HG03064 (cell line): ENCODE results near the gene EBLN1.

Source experiments
- ATAC-seq: cut with Tn5 transposase; IDR thresholded peaks from one replicate; pipeline ENCODE4 v1.9.1; 2021; ENCODE audit warnings: low read depth; ENCODE audit not compliant: unreplicated experiment

Gene EBLN1

DNA sequence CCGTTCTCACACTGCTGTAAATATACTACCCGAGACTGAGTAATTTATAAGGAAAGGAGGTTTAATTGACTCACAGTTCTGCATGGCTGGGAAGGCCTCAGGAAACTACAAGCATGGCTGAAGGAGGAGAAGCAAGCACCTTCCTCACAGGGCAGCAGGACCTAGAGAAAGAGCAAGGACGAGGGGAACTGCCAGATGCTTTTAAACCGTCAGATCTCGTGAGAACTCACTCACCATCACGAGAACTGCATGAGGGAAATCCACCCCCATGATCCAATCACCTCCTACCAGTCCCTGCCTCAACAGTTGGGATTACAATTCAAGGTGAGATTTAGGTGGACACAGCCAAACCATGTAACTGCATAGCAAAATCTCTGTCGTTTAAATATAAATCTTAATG lies at the start of gene EBLN1:
Gene EBLN1 (minus strand): TSS at position 174 of the 400 bp plus-strand sequence. CDS start 8,032 bp downstream, outside the sequence.
- no peak for ATAC-seq

DNA sequence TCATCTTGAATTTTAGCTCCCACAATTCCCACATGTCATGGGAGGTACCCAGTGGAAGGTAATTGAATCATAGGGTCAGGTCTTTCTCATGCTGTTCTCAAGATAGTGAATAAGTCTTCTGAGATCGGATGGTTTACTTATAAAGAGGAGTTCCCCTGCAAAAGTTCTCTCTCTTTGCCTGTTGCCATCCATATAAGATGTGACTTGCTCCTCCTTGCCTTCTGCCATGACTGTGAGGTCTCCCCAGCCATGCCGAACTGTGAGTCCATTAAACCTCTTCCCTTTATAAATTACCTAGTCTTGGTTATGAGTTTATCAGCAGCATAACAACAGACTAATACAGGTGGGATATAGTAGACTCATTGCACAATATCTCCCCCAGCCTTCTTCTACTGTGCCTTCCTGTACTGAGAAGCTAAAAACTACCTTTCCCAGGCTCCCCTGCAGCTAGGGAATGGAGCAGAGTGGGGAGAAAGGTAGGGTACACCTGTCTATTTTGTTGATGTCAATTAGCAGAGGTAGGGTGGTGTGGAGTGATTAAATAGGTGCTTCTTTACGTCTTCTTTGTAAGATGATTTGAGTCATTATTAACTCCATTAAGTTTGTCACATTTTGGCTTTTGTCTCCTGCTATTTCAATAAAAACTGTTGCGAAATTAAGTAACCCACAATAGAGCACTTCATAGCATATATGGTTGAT lies 48.2 kb upstream of the EBLN1 start:
- no peak for ATAC-seq

GRCh38 chr10:22263106-22263505 lies 45.3 kb upstream of the EBLN1 start:
- ATAC-seq, result no peak

DNA sequence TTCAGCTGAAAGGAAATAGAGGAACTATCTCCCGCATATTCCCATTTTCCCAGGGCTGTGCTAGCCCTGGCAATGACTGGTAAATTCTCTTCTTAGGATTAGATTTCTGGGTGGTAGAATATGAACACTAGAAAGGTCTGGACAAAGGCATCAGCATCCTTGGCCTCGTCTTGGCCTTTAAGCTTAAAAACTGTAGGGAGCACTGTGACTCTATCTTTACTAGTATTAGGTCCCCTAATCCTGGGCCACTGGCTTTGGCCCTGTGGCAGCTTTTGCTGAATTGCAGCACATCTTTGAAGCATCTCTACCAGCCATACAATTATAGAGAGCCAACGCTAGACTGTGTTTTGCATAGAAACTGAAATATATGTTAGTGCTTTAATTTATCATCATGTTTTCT lies 41.5 kb upstream of the EBLN1 start:
- no peak for ATAC-seq

- ATAC-seq, result no peak
Observed at GRCh38 chr10:22258471-22258870, 40.7 kb upstream of the EBLN1 start.

- no peak for ATAC-seq
Observed at GRCh38 chr10:22253580-22253882, 35.7 kb upstream of the EBLN1 start.

DNA sequence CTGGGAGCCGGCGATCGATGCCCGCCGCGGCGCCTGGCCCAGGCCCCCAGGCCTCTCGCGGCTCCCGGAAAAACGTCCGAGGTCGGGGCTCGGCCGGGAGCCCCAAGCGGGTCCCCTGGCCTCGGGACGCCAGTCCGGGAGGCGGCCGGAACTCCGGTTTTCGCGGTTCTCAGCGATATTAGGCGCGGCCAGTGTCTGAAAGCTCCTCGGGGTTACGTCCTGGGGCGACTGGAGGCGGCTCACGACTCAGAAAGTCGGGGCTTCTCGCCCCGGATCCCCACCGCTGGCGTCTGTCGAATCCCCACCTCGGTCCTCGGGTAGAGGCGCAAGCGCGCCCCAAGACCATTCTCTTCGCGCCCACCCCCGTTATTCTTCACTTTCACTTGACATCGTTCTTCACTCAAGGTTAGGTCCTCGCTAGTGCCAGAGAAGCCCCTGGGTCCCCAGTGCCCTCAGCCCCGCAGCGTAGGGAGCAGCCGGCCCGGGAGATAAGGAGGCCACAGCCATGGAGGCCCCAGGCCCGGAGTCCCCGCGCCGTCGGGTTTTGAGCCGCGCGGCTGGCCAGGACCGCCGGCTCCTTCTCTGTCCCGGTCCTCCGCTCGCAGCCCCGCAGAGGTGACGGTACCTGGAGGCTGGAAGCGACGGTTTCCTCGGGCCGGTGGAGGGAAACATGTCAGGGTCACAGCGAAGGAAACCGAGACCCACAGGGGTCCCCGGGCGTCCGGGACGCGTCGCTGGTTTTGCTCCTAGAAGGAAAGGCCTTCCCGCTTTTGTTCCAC lies 35.2 kb upstream of the EBLN1 start:
- ATAC-seq, result no peak

DNA sequence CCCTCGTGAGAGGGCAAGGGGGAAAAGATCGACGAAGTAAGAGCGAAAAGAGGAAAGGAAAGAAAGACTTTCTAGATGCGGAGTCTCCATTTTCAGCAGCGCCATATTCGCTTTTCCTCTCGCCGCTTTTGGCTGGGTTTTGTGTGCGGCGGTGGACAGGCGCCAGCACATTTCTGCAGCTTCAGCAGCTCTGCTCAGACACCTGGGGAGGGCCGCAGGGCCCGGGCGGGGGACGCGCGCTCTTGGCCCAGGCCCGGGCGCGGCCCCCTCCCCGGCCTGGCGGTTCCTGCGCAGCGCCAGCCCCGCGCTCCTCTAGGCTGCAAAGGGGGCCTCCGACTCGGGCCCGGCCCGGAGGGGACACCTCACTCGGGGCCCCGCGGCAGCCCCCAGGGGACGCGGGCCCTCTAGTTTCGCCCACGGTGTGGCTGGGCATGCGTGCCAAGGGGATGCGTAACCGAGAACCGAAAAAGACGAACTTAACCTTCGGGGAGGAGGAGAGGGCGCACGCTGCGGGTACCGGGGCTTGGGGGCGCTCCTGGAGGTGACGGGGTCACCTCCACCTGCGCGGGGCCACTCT lies 34.5 kb upstream of the EBLN1 start:
- ATAC-seq, result peak; percentile 54

GRCh38 chr10:22251751-22252223 lies 34.0 kb upstream of the EBLN1 start:
- ATAC-seq, result peak; percentile 45

DNA sequence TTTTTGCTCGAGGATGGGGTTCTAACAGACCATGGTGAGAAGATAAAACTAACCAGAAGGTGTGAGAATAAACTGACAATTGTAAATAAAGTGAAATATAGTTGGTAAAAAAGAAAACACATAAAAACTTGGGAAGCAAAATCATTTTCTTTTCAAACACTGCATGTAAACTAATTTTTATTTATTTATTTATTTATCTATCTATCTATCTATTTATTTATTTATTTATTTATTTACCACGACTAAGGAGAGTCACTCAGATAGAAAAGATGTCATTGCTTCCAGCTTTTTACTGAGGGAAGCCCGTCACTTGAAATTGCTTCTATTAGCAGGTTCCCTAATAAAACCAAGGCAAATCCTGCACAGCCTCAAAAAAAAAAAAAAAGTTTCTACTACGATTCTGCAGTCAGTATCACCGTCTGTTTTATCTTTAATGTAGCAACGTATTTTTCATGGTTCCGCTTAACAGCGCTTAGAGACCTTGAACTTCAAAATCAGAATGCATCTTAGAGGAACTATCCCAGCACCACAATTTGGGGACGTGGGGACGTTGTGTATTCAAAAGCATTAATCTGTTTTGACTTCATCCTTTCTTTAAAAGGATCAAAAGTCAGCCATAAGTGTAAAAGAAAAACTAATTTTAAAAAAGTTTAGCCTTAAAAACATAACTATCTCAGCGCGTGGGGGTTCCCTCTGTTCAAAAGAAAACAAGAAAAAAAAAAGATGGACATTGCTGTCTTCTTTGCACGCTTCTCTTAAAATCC lies 33.3 kb upstream of the EBLN1 start:
- ATAC-seq, result no peak

DNA sequence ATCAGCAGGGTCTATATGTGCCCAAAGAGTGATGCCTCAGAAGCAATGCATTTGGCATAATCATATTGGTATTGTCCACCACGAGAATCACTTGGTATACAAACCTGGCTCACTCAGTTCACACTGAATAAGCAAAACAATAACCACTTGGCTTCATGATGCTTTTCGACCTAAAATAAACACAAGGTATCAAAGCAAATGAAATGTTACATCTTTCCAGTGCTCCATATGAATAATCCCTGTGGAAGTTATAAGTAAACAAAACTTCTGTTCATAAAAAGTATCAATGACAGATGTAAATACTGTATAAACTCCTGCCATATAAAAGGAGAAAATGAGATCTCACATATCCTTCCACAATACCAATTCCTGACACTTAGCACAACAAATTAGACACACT lies 29.8 kb upstream of the EBLN1 start:
- ATAC-seq, result no peak

DNA sequence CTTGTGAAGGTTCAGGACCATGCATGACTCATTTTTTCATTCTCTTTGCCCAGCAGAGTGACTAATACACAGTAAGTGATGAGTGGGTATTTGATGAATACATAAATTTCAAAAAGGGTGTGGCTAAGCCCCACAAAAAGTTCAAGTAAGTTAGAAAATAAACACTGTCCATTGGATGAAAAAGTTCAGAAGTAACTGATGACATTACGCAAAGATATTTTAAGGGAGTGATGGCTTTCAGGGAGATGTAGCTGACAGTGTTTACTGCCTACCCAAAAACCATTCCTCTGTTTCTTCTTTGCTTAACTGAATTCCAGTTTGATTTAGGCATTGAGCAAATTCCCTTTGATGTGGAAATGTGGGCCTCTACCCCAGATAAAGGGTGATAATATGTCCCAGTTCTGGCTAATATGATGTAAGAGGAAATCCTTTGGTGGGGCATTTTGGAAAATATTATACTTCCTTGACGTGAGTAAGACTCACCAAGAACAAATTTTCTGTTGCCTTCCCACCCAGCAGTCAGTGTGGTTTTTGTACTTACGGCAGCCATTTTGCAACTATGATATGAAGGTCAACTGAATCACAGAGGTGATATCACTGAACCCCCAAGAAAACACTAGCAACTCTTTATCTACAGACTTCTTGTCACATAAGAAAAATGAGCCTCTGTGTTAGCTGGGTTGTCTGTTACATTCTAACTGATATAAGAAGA lies 29.0 kb upstream of the EBLN1 start:
- ATAC-seq, result no peak

GRCh38 chr10:22245567-22245966 lies 27.8 kb upstream of the EBLN1 start:
- no peak for ATAC-seq

DNA sequence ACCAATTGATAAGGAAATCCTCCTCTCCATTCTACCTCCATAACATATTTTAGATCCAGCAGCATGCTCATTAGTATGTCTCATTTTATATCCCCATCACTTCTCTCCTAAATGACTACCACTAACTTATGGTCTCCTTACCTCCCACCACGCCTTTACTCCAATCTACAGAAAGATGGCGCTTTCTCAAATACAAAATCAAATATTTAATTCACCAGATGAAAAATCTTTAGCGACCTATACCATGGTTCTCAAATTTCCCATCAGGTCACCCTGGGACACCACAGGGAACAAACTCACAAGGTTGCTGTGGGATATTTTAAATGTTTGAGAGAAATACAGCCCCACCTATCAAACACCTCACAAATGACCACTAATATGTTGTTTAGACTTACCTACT lies 27.0 kb upstream of the EBLN1 start:
- no peak for ATAC-seq

GRCh38 chr10:22244001-22244400 lies 26.2 kb upstream of the EBLN1 start:
- no peak for ATAC-seq

GRCh38 chr10:22243321-22243720 lies 25.5 kb upstream of the EBLN1 start:
- ATAC-seq, result no peak

- ATAC-seq, result no peak
Observed at GRCh38 chr10:22231260-22231659, 13.4 kb upstream of the EBLN1 start.

GRCh38 chr10:22230158-22230833 lies 12.5 kb upstream of the EBLN1 start:
- no peak for ATAC-seq

DNA sequence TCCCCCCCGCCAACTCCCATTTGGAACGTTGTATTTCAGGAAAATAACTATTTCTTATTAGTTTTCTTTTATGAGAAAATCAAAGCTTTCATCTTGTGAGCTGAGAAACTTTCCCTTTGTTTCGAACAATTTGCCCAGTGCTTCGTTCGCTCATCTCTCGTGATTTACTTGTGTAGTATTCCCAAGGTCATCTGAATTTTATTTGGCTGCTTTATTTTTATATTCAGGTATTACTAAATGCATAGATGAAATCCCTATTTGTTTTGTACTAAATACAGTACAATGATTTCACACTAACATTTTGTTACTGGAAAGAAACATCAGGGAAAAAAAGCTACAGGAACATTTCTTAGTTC lies 12.0 kb upstream of the EBLN1 start:
- ATAC-seq, result no peak
